ENCODE results near the gene CTAGE8. TPM values are rescaled to one million over a fixed set of nuclear protein-coding genes. Genes with fewer than 3 reads are reported as not detected.
"Not testable (repeated sequence)": the region's sequence is repeated elsewhere in the genome, so short reads cannot be mapped to it uniquely, and the experiment has no call there.

The CTAGE8 gene, protein sequence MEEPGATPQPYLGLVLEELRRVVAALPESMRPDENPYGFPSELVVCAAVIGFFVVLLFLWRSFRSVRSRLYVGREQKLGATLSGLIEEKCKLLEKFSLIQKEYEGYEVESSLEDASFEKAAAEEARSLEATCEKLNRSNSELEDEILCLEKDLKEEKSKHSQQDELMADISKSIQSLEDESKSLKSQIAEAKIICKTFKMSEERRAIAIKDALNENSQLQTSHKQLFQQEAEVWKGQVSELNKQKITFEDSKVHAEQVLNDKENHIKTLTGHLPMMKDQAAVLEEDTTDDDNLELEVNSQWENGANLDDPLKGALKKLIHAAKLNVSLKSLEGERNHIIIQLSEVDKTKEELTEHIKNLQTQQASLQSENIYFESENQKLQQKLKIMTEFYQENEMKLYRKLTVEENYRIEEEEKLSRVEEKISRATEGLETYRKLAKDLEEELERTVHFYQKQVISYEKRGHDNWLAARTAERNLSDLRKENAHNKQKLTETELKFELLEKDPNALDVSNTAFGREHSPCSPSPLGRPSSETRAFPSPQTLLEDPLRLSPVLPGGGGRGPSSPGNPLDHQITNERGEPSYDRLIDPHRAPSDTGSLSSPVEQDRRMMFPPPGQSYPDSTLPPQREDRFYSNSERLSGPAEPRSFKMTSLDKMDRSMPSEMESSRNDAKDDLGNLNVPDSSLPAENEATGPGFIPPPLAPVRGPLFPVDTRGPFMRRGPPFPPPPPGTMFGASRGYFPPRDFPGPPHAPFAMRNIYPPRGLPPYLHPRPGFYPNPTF
- 1 to 10 TPM in 1 of 3 donors, under 1 TPM in 1, not detected in 1; 0.95 to 1.0 TPM for polyA plus RNA-seq

DNA sequence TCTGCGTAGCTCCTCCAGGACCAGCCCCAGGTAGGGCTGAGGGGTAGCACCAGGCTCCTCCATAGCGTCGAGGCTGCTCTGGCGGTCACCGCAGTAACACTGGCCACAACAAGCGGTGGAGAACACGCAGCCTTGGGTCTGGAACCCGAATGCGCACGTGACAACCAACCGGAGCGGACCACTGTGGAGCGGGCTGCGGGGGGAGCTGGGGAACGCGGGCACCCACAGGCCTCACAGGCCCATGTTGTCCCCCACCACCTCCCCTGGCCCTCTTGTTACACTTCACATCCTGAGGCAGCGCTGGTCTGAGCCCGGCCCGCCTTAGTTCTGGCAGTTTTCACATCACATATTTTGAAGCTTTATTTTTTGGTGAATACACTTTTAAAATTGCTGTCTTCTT, at the start of gene CTAGE8:
Gene CTAGE8 (minus strand): TSS at position 101 of the 400 bp plus-strand sequence. CDS start 38 bp downstream, at position 63.
- no CpG with 5 or more reads among the region's 19 CpGs for WGBS, 3 donors
- not testable (repeated sequence) for H3K27ac ChIP-seq (ENCODE audit: low read depth, low read length)

GRCh38 chr7:144317537-144317936, 48.4 kb upstream of the CTAGE8 start:
- 25% methylated on average over 1 of the region's 1 CpG; no CpG with 5 or more reads in 2 of the 3 donors for WGBS, 3 donors

DNA sequence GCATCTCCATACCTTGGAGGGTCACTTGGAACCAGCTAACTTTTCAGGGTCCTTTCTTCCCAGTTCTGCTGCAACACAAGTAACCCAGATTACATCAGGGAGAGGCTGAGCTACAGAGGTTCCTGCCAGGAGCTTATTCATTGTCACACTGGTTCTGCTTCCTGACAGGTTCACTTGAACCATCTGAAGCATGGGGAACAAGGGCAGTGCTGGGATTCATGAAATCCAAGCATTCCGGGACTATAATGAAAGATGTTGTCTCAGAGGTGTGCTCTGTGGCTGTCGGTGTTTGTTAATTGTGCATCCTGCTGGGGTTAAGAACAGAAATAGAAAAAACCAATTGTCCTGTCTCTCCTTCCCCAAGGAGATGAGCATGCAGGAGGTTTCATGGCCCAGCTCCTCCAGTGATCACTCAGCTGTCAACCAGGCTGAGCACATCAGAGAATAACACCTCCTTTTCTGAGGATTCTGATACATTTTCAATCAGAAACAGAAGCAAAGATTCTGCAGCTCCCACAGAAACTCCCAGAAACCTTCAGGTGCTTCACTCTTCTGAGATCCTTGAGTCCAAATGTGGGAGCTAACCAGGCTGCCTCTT, 42.9 kb upstream of the CTAGE8 start, which contains the start of gene OR2A1:
Gene OR2A1 (plus strand): TSS at position 548 of the 598 bp plus-strand sequence. CDS start 5,706 bp downstream, outside the sequence.
- H3K27ac ChIP-seq (ENCODE audit: low read depth, low read length), result not testable (repeated sequence)
- 92% methylated on average over 1 of the region's 2 CpGs; no CpG with 5 or more reads in 2 of the 3 donors for whole genome bisulfite sequencing, 3 donors

More at GRCh38 chr7:144317537-144317936, 48.4 kb upstream of the CTAGE8 start:
- H3K27ac ChIP-seq (ENCODE audit: low read depth, low read length), result not testable (repeated sequence)

DNA sequence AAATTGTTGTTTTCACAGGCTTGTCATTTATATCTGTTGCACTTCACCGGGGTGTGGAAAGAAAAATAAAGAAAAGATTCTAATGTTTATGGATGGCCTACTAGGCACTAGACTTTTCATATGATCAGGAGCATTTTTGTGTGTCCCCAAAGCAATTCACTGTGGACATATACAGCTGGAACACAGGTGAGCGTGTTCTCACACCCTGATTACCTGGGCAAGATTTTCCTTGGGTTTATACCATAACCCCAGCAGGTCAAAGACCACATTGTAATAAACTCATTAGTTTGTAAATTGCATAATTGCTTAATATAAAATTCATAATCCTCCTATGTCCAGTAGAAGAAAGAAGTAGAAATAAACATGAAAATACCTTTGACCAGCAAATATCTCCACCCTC, 42.1 kb upstream of the CTAGE8 start:
- not testable (repeated sequence) for H3K27ac ChIP-seq (ENCODE audit: low read depth, low read length)
- 100% methylated on average over 1 of the region's 2 CpGs; no CpG with 5 or more reads in 2 of the 3 donors for WGBS, 3 donors

DNA sequence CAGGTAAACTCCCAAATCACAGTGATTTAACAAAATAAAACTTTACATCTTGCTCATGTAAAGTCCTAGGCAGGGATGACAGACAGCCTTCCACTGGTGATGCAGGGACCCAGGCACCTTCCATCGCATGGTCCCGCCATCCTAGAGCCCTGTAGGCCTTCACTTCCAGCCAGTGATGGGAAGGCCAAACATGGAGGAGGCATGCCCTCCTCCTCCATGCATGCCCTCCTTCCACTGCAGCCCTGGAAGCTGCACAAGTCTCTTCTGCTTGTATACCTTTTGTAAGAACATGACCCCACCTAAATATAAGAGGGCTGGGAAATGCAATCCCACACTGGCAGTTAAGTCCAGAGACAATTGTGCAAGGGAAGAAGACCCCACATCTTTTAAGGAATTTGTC, 40.6 kb upstream of the CTAGE8 start:
- WGBS, 3 donors, result no CpG with 5 or more reads among the region's 2 CpGs
- H3K27ac ChIP-seq (ENCODE audit: low read depth, low read length), result not testable (repeated sequence)

- WGBS, 3 donors, result no CpG with 5 or more reads among the region's 2 CpGs
- H3K27ac ChIP-seq (ENCODE audit: low read depth, low read length), result not testable (repeated sequence)
Observed at GRCh38 chr7:144305156-144305555, 36.1 kb upstream of the CTAGE8 start.

DNA sequence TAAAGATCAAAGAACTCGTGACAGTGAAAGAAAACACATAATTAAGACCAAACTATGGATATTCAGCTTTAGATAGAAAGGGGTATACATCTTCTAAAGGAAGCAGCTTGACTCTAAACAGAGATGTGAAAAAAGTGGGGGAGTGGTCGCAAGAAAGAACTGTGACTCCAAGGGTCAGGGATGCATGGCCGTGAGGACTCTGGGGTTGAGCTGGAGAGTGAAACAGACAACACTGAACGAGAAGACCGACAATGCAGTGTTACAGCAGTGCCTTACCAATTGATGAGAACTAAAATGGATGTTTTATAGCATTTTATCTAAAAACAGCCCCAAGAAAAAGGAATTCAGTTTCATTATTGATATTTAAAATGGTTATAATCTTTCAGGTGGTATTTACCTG, 34.5 kb upstream of the CTAGE8 start:
- H3K27ac ChIP-seq (ENCODE audit: low read depth, low read length), result not testable (repeated sequence)
- WGBS, 3 donors, result no CpG with 5 or more reads among the region's 5 CpGs

DNA sequence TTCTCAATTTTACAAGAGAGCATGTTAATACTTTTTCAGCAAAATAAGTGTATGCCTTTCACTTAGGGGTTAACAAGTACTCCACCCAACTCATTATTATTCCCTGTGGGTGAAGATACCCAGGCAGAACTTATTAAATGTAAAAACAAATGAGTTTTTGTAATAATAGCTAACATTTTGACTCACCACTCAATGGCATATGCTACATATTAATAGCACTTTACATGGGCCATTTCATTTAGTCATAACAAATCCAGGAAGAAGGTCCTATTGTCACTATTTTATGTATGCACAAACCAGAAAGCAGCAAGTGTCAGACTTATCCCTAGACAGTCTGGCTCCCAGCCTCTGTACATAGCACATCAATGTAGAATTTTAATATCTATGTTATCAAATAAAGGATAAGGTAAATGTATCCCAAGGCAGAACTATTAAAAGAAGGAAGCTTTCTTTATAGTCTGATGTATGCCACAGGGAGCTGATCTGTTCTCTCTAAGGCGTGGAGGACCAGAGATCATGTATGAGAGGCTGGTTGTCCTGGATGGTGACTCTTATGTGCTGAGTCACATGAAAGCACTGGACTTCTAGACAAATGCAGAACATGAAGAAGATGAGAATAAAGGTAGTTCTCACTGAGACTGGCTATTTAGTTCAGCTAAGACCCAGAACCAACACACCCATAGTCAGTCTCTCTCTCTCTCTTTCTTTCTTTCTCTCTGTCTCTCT, 33.7 kb upstream of the CTAGE8 start:
- WGBS, 3 donors, result no CpG with 5 or more reads among the region's 1 CpG
- not testable (repeated sequence) for H3K27ac ChIP-seq (ENCODE audit: low read depth, low read length)

GRCh38 chr7:144293794-144294499, 24.9 kb upstream of the CTAGE8 start:
- no CpG with 5 or more reads among the region's 60 CpGs for WGBS, 3 donors
- H3K27ac ChIP-seq (ENCODE audit: low read depth, low read length), result not testable (repeated sequence)

GRCh38 chr7:144292384-144293161, 23.5 kb upstream of the CTAGE8 start:
- not testable (repeated sequence) for H3K27ac ChIP-seq (ENCODE audit: low read depth, low read length)
- 94 to 98% (median 94%) methylated on average over 2 of the region's 14 CpGs for WGBS, 3 donors

DNA sequence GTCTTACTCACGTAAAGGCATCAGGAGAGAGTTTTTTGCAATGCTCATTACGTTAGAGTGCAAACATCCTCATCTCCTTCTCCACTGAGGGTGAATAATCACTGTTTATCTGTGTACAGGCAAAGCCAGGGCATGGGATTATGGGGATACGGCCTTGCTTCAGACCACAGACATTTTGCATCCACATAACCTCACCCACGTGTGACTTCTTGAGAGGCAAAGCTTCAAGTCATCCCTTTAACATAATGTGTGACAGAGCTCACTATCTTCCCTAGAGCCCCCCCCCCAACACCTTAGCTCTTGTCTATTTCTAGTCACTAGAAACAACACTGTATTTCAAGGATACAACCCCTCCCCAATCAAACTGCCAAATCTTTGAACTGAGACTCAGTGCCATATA, 22.5 kb upstream of the CTAGE8 start:
- H3K27ac ChIP-seq (ENCODE audit: low read depth, low read length), result not testable (repeated sequence)
- 31 to 50% (median 41%) methylated on average over 2 of the region's 4 CpGs for WGBS, 3 donors

DNA sequence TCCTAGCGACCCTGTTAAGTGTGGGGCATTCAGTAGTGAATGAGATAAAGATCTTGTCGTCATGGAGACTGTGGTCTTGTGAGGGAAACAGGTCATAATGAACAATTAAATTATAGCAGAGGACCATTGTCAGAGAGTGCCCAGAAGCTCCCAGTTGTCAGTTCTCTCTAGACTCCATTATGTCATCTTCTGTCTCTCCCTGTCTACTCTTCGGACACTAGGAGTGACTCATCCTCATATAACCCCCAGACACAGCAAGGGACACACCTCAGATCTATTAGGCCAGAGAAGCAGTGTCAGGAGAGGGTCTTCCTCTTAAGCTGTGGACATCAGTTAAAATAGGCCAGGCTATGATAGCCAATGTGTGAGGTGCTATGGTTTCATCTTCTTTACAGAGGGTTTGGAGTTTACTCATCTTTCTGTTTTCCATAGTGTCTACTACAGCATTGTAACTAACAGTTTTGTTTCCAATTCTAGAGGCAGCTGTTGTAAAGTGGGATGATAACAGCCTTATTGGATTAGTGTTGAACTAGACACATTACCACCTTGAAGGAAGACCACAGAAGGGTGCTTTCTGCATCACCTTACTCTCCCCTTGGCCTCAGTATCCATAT, 18.2 kb upstream of the CTAGE8 start:
- no CpG with 5 or more reads among the region's 3 CpGs for WGBS, 3 donors
- not testable (repeated sequence) for H3K27ac ChIP-seq (ENCODE audit: low read depth, low read length)

GRCh38 chr7:144283716-144284115, 14.6 kb upstream of the CTAGE8 start:
- no CpG with 5 or more reads among the region's 6 CpGs for WGBS, 3 donors
- H3K27ac ChIP-seq (ENCODE audit: low read depth, low read length), result not testable (repeated sequence)

DNA sequence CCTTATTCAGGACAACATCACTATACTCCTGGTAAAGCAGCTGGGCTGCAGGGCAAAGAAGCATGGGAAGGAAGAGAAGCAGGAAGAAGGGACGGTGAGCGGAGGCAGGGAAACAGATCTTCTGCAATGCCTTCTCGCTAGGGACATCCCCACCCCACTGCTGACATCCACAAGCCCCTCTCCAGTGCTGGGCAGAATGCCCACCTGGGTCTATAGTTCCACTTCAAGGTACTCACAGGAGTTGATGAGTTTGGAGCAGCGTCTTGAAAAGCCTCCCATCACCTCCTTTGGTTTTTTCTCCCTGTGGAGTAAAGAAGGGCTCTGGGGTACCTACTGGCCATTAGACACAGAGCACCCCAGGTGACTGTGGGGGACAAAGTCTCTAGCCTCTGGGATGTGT, 13.4 kb upstream of the CTAGE8 start:
- WGBS, 3 donors, result 89 to 98% (median 97%) methylated on average over 2 of the region's 4 CpGs
- H3K27ac ChIP-seq (ENCODE audit: low read depth, low read length), result not testable (repeated sequence)

DNA sequence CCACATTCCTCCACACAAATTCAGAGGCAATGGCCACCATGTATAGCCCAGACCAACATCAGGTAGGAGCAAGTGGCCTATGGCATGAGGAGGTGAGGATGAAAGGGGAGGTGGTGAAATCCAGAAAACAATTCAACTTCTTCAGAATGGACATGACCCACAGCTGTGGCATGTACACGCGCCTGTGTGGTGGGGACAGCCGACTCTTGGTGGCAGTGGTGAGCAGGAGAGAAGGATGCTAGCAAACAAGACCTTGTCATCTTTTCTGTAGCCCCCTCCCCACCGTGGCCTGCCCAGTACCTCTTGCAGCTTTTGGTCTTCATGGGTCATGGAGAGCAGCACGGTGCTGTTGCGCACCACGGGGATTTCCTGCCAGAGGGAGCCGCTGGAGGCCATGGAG, 12.9 kb upstream of the CTAGE8 start:
- H3K27ac ChIP-seq (ENCODE audit: low read depth, low read length), result not testable (repeated sequence)
- no CpG with 5 or more reads among the region's 8 CpGs for WGBS, 3 donors

DNA sequence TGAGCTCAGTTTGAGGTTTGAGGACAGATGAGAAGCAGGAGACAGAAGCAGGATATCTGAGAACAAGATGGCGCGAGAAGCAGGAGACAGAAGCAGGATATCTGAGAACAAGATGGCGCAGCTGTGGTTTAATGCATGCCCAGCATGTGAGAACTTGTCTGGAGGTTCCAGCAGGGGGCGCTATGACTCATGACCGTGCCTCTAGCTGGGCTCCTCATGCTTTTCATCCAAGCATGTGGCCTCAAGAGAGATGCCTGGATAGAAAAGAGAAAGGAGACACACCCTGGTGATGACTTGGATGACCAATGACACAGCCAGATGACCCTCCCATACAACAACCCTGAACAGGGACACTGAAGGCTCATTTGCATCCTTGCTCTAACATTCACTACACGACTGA, 10.9 kb upstream of the CTAGE8 start:
- not testable (repeated sequence) for H3K27ac ChIP-seq (ENCODE audit: low read depth, low read length)
- 96 to 99% (median 97%) methylated on average over 2 to 3 of the region's 6 CpGs for WGBS, 3 donors

GRCh38 chr7:144275281-144275680, 6.2 kb upstream of the CTAGE8 start:
- WGBS, 3 donors, result 97 to 98% (median 97%) methylated on average over 4 of the region's 6 CpGs
- not testable (repeated sequence) for H3K27ac ChIP-seq (ENCODE audit: low read depth, low read length)

Measured in adipose tissue (tissue), 3 donors.